Measurements from ENCODE around the gene MYLK.
A peak's percentile ranks its signal among the peaks of the same experiment; 100 is the strongest.

MYLK gene

GRCh38 chr3:123782488-123782887, 101.6 kb downstream of the MYLK start:
- no peaks in the 10 kb centered on the region for H3K4me1 Mint-ChIP-seq
- no peaks in the 10 kb centered on the region for H3K36me3 Mint-ChIP-seq
- no peak overlapping the region for H3K27ac Mint-ChIP-seq
- no peak overlapping the region for H3K4me3 Mint-ChIP-seq
- H3K9me3 Mint-ChIP-seq = no peaks in the 10 kb centered on the region
- peaks cover 6% of the 10 kb centered on the region for H3K27me3 Mint-ChIP-seq

- H3K9me3 Mint-ChIP-seq = no peaks in the 10 kb centered on the region
- peaks cover 6% of the 10 kb centered on the region for H3K27me3 Mint-ChIP-seq
- H3K36me3 Mint-ChIP-seq = no peaks in the 10 kb centered on the region
- no peak overlapping the region for H3K27ac Mint-ChIP-seq
- no peak overlapping the region for H3K4me3 Mint-ChIP-seq
- no peaks in the 10 kb centered on the region for H3K4me1 Mint-ChIP-seq
These were observed 102.4 kb downstream of the MYLK start for GRCh38 chr3:123781571-123782275.

- Mint-ChIP-seq H3K27me3 (peaks cover 6% of the 10 kb centered on the region), H3K9me3 (no peaks in the 10 kb centered on the region), H3K4me1 (no peaks in the 10 kb centered on the region), H3K27ac (no peak overlapping the region), H3K4me3 (no peak overlapping the region), H3K36me3 (no peaks in the 10 kb centered on the region)
These were observed 103.0 kb downstream of the MYLK start for GRCh38 chr3:123781138-123781537.

GRCh38 chr3:123780656-123781055, 103.5 kb downstream of the MYLK start:
- peak overlapping the region; percentile 14 for H3K27ac Mint-ChIP-seq
- H3K27me3 Mint-ChIP-seq = peaks cover 6% of the 10 kb centered on the region
- H3K9me3 Mint-ChIP-seq = no peaks in the 10 kb centered on the region
- no peaks in the 10 kb centered on the region for H3K4me1 Mint-ChIP-seq
- no peaks in the 10 kb centered on the region for H3K36me3 Mint-ChIP-seq
- H3K4me3 Mint-ChIP-seq = no peak overlapping the region

- no peaks in the 10 kb centered on the region for H3K36me3 Mint-ChIP-seq
- peaks cover 4% of the 10 kb centered on the region for H3K27me3 Mint-ChIP-seq
- H3K4me1 Mint-ChIP-seq = no peaks in the 10 kb centered on the region
- H3K27ac Mint-ChIP-seq = no peak overlapping the region
- no peak overlapping the region for H3K4me3 Mint-ChIP-seq
- no peaks in the 10 kb centered on the region for H3K9me3 Mint-ChIP-seq
These were observed 104.4 kb downstream of the MYLK start for GRCh38 chr3:123779655-123780231.

GRCh38 chr3:123778991-123779622, 105.0 kb downstream of the MYLK start:
- H3K4me3 Mint-ChIP-seq = no peak overlapping the region
- no peaks in the 10 kb centered on the region for H3K9me3 Mint-ChIP-seq
- H3K27me3 Mint-ChIP-seq = peaks cover 4% of the 10 kb centered on the region
- no peak overlapping the region for H3K27ac Mint-ChIP-seq
- H3K4me1 Mint-ChIP-seq = no peaks in the 10 kb centered on the region
- H3K36me3 Mint-ChIP-seq = no peaks in the 10 kb centered on the region

GRCh38 chr3:123778525-123778924, 105.6 kb downstream of the MYLK start:
- Mint-ChIP-seq H3K9me3 (no peaks in the 10 kb centered on the region), H3K36me3 (no peaks in the 10 kb centered on the region), H3K27me3 (peaks cover 4% of the 10 kb centered on the region), H3K4me1 (no peaks in the 10 kb centered on the region), H3K27ac (no peak overlapping the region), H3K4me3 (no peak overlapping the region)

- no peak overlapping the region for H3K27ac Mint-ChIP-seq
- H3K36me3 Mint-ChIP-seq = no peaks in the 10 kb centered on the region
- no peaks in the 10 kb centered on the region for H3K4me1 Mint-ChIP-seq
- H3K4me3 Mint-ChIP-seq = no peak overlapping the region
- no peaks in the 10 kb centered on the region for H3K9me3 Mint-ChIP-seq
- H3K27me3 Mint-ChIP-seq = peaks cover 2% of the 10 kb centered on the region
These were observed 107.9 kb downstream of the MYLK start for GRCh38 chr3:123776071-123776782.

GRCh38 chr3:123774474-123774873, 109.7 kb downstream of the MYLK start:
- no peak overlapping the region for H3K27ac Mint-ChIP-seq

GRCh38 chr3:123773681-123774431, 110.3 kb downstream of the MYLK start:
- Mint-ChIP-seq H3K27me3 (no peaks in the 10 kb centered on the region), H3K4me1 (no peaks in the 10 kb centered on the region), H3K27ac (no peak overlapping the region), H3K4me3 (no peak overlapping the region), H3K9me3 (no peaks in the 10 kb centered on the region), H3K36me3 (no peaks in the 10 kb centered on the region)

More at GRCh38 chr3:123774474-123774873, 109.7 kb downstream of the MYLK start:
- H3K4me1 Mint-ChIP-seq = no peaks in the 10 kb centered on the region
- no peaks in the 10 kb centered on the region for H3K36me3 Mint-ChIP-seq
- no peak overlapping the region for H3K4me3 Mint-ChIP-seq
- no peaks in the 10 kb centered on the region for H3K9me3 Mint-ChIP-seq
- H3K27me3 Mint-ChIP-seq = no peaks in the 10 kb centered on the region

- Mint-ChIP-seq H3K4me1 (no peaks in the 10 kb centered on the region), H3K27ac (no peak overlapping the region), H3K36me3 (no peaks in the 10 kb centered on the region), H3K4me3 (no peak overlapping the region), H3K9me3 (no peaks in the 10 kb centered on the region), H3K27me3 (peaks cover 2% of the 10 kb centered on the region)
These were observed 114.8 kb downstream of the MYLK start for GRCh38 chr3:123769356-123769743.

GRCh38 chr3:123768480-123769355, 115.4 kb downstream of the MYLK start:
- peaks cover 3% of the 10 kb centered on the region for H3K27me3 Mint-ChIP-seq
- H3K27ac Mint-ChIP-seq = no peak overlapping the region
- H3K4me3 Mint-ChIP-seq = no peak overlapping the region
- no peaks in the 10 kb centered on the region for H3K4me1 Mint-ChIP-seq
- H3K36me3 Mint-ChIP-seq = no peaks in the 10 kb centered on the region
- no peaks in the 10 kb centered on the region for H3K9me3 Mint-ChIP-seq

- no peaks in the 10 kb centered on the region for H3K36me3 Mint-ChIP-seq
- no peak overlapping the region for H3K27ac Mint-ChIP-seq
- no peaks in the 10 kb centered on the region for H3K4me1 Mint-ChIP-seq
- H3K27me3 Mint-ChIP-seq = peaks cover 3% of the 10 kb centered on the region
- H3K9me3 Mint-ChIP-seq = no peaks in the 10 kb centered on the region
- no peak overlapping the region for H3K4me3 Mint-ChIP-seq
These were observed 116.4 kb downstream of the MYLK start for GRCh38 chr3:123767564-123768292.

- no peak overlapping the region for H3K4me3 Mint-ChIP-seq
- no peaks in the 10 kb centered on the region for H3K4me1 Mint-ChIP-seq
- H3K36me3 Mint-ChIP-seq = no peaks in the 10 kb centered on the region
- peaks cover 3% of the 10 kb centered on the region for H3K27me3 Mint-ChIP-seq
- no peaks in the 10 kb centered on the region for H3K9me3 Mint-ChIP-seq
- H3K27ac Mint-ChIP-seq = no peak overlapping the region
These were observed 117.1 kb downstream of the MYLK start for GRCh38 chr3:123767009-123767372.

Measured in activated naive CD4-positive, alpha-beta T cell treated with anti-CD3 and anti-CD28 coated beads, Interleukin-2, amount 50 U/mL, for 24 hours (primary cell).